ENCODE measurements around the gene DDX47.
"Not testable (repeated sequence)": the region's sequence is repeated elsewhere in the genome, so short reads cannot be mapped to it uniquely, and the experiment has no call there.

Gene DDX47

GRCh38 chr12:12870465-12870864 lies 57.3 kb downstream of the DDX47 start:
- DNase-seq (ENCODE audit: low read depth in 2 of 3, low spot score in 2 of 3) = no peak

- no peak for DNase-seq (ENCODE audit: low read depth in 2 of 3, low spot score in 2 of 3)
These were observed 58.5 kb downstream of the DDX47 start for GRCh38 chr12:12871587-12872138.

GRCh38 chr12:12872139-12872933 lies 59.2 kb downstream of the DDX47 start:
- DNase-seq (ENCODE audit: low read depth in 2 of 3, low spot score in 2 of 3) = no peak

- no peak for DNase-seq (ENCODE audit: low read depth in 2 of 3, low spot score in 2 of 3)
These were observed 59.8 kb downstream of the DDX47 start for GRCh38 chr12:12872934-12873275.

GRCh38 chr12:12874029-12874428 lies 60.9 kb downstream of the DDX47 start:
- no peak for DNase-seq (ENCODE audit: low read depth in 2 of 3, low spot score in 2 of 3)

GRCh38 chr12:12875301-12875700 lies 62.2 kb downstream of the DDX47 start:
- not testable (repeated sequence) for DNase-seq (ENCODE audit: low read depth in 2 of 3, low spot score in 2 of 3)

GRCh38 chr12:12877153-12877768 lies 64.1 kb downstream of the DDX47 start:
- no peak for DNase-seq (ENCODE audit: low read depth in 2 of 3, low spot score in 2 of 3)

- DNase-seq (ENCODE audit: low read depth in 2 of 3, low spot score in 2 of 3) = no peak
These were observed 64.8 kb downstream of the DDX47 start for GRCh38 chr12:12877781-12878455.

All from activated CD8-positive, alpha-beta memory T cell treated with anti-CD3 and anti-CD28 coated beads for 48 hours (primary cell).